ENCODE data around the gene OPALIN. TPM values are rescaled to one million over a fixed set of nuclear protein-coding genes. Genes with fewer than 3 reads are reported as not detected.

OPALIN gene
- total and polyA plus RNA-seq, 4 donors: not detected

DNA sequence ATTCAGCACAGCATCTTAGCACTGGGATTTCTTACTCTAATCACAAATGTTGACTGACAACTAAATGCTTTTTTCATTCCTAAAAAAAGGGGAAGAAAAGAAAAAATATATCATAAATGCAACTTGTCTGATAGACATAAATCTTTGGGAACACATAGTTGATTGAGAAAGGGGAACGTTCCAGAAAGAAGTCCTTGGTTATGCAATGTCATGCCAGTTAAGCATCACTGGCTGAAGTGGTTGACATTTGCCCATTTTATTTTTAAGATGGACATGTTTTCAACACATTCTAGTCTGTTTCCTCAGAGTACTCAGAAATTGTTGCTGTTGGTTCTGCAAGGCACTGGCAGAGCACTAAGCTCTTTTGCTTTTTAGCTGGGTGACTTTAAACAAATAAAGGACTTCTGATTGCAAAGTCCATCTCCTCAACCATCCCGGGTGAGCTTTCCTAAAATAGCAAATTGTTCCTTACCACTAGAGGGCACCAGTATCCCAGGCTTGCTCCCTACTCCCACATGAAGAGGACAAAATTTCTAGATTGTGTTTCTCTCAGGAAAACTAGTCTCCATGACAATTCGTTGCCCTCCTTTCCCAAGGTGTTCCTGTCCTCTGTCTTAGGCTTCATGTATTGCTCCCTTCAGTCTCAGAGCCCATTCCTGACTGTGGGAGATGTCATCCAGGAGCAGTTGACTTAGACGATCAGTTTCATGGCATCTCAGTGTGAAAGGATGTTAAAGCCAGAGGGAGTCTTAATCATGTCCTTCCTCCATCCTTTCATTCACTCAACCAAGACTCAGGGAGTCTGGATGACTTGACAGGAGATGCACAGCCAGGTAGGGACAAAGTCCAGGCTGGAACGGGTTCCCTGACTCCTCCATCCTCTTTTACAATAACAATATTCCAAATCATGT is 23.9 kb downstream of the OPALIN start:
- Histone ChIP-seq H3K36me3 (ENCODE audit: control insufficient read depth in 4 of 4, insufficient read depth in 3 of 4, low read depth in 1 of 4, low read length in 3 of 4) (no peaks in the 10 kb centered on the region), H3K9ac (ENCODE audit: low read depth in 1 of 2, low read length in 2 of 2) (no peak overlapping the region), H3K27ac (ENCODE audit: low read depth in 1 of 2, low read length in 2 of 2) (no peak overlapping the region), H3K27me3 (ENCODE audit: control insufficient read depth in 4 of 4, insufficient read depth in 4 of 4, low read length in 3 of 4) (peaks cover 0 to 3% (median 0%) of the 10 kb centered on the region in 4 donors), H3K9me3 (ENCODE audit: control insufficient read depth in 4 of 4, low read length in 3 of 4) (no peaks in the 10 kb centered on the region), H3K4me1 (ENCODE audit: control insufficient read depth in 4 of 4, insufficient read depth in 4 of 4, low read length in 3 of 4) (no peaks in the 10 kb centered on the region), H3K4me3 (ENCODE audit: low read depth in 1 of 3, low read length in 3 of 3) (no peak overlapping the region)
- 28% methylated on average over 5 of the region's 5 CpGs for WGBS
- TF ChIP-seq HNF4G (IDR thresholded peaks at IDR 0.05) (peak; percentile 54), HNF4A (conservative IDR thresholded peaks at IDR 0.05) (peak; percentile 66 to 81), RAD21 (IDR thresholded peaks at IDR 0.05) (peak; percentile 80), RXRA (IDR thresholded peaks at IDR 0.05) (peak in 1 of 2 donors; percentile 27), CTCF (IDR thresholded peaks at IDR 0.05; ENCODE audit: low read depth, low read length, missing input control) (peak; percentile 67)
- TF ChIP-seq, protein P1, sequence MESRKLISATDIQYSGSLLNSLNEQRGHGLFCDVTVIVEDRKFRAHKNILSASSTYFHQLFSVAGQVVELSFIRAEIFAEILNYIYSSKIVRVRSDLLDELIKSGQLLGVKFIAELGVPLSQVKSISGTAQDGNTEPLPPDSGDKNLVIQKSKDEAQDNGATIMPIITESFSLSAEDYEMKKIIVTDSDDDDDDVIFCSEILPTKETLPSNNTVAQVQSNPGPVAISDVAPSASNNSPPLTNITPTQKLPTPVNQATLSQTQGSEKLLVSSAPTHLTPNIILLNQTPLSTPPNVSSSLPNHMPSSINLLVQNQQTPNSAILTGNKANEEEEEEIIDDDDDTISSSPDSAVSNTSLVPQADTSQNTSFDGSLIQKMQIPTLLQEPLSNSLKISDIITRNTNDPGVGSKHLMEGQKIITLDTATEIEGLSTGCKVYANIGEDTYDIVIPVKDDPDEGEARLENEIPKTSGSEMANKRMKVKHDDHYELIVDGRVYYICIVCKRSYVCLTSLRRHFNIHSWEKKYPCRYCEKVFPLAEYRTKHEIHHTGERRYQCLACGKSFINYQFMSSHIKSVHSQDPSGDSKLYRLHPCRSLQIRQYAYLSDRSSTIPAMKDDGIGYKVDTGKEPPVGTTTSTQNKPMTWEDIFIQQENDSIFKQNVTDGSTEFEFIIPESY (IDR thresholded peaks at IDR 0.05): no peak
- no peak for DNase-seq (ENCODE audit: low spot score)

- DNase-seq (ENCODE audit: low spot score): no peak
- no peak overlapping the region for H3K9ac ChIP-seq (ENCODE audit: low read depth in 1 of 2, low read length in 2 of 2)
- H3K27ac ChIP-seq (ENCODE audit: low read depth in 1 of 2, low read length in 2 of 2): no peak overlapping the region
- H3K9me3 ChIP-seq (ENCODE audit: control insufficient read depth in 4 of 4, low read length in 3 of 4): no peaks in the 10 kb centered on the region
- H3K4me1 ChIP-seq (ENCODE audit: control insufficient read depth in 4 of 4, insufficient read depth in 4 of 4, low read length in 3 of 4): no peaks in the 10 kb centered on the region
- no peaks in the 10 kb centered on the region for H3K36me3 ChIP-seq (ENCODE audit: control insufficient read depth in 4 of 4, insufficient read depth in 3 of 4, low read depth in 1 of 4, low read length in 3 of 4)
- WGBS: 84% methylated on average over 1 of the region's 1 CpG
- TF ChIP-seq HNF4A (conservative IDR thresholded peaks at IDR 0.05) (no peak), JUND (IDR thresholded peaks at IDR 0.05) (no peak), FOXA2 (IDR thresholded peaks at IDR 0.05) (no peak), YY1 (IDR thresholded peaks at IDR 0.05) (no peak), TAF1 (conservative IDR thresholded peaks at IDR 0.05) (no peak)
- TF ChIP-seq, protein P2, sequence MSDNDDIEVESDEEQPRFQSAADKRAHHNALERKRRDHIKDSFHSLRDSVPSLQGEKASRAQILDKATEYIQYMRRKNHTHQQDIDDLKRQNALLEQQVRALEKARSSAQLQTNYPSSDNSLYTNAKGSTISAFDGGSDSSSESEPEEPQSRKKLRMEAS (IDR thresholded peaks at IDR 0.05): no peak
- TF ChIP-seq, protein P3, sequence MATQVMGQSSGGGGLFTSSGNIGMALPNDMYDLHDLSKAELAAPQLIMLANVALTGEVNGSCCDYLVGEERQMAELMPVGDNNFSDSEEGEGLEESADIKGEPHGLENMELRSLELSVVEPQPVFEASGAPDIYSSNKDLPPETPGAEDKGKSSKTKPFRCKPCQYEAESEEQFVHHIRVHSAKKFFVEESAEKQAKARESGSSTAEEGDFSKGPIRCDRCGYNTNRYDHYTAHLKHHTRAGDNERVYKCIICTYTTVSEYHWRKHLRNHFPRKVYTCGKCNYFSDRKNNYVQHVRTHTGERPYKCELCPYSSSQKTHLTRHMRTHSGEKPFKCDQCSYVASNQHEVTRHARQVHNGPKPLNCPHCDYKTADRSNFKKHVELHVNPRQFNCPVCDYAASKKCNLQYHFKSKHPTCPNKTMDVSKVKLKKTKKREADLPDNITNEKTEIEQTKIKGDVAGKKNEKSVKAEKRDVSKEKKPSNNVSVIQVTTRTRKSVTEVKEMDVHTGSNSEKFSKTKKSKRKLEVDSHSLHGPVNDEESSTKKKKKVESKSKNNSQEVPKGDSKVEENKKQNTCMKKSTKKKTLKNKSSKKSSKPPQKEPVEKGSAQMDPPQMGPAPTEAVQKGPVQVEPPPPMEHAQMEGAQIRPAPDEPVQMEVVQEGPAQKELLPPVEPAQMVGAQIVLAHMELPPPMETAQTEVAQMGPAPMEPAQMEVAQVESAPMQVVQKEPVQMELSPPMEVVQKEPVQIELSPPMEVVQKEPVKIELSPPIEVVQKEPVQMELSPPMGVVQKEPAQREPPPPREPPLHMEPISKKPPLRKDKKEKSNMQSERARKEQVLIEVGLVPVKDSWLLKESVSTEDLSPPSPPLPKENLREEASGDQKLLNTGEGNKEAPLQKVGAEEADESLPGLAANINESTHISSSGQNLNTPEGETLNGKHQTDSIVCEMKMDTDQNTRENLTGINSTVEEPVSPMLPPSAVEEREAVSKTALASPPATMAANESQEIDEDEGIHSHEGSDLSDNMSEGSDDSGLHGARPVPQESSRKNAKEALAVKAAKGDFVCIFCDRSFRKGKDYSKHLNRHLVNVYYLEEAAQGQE (IDR thresholded peaks at IDR 0.05): no peak
- peaks cover 0 to 3% (median 0%) of the 10 kb centered on the region in 4 donors for H3K27me3 ChIP-seq (ENCODE audit: control insufficient read depth in 4 of 4, insufficient read depth in 4 of 4, low read length in 3 of 4)
- H3K4me3 ChIP-seq (ENCODE audit: low read depth in 1 of 3, low read length in 3 of 3): no peak overlapping the region
Measured at GRCh38 chr10:96333101-96333500, 25.7 kb downstream of the OPALIN start.
